ENCODE data around the gene TAF4B.
A peak's percentile ranks its signal among the peaks of the same experiment; 100 is the strongest.
"Not testable (repeated sequence)": the region's sequence is repeated elsewhere in the genome, so short reads cannot be mapped to it uniquely, and the experiment has no call there.

The TAF4B gene, protein sequence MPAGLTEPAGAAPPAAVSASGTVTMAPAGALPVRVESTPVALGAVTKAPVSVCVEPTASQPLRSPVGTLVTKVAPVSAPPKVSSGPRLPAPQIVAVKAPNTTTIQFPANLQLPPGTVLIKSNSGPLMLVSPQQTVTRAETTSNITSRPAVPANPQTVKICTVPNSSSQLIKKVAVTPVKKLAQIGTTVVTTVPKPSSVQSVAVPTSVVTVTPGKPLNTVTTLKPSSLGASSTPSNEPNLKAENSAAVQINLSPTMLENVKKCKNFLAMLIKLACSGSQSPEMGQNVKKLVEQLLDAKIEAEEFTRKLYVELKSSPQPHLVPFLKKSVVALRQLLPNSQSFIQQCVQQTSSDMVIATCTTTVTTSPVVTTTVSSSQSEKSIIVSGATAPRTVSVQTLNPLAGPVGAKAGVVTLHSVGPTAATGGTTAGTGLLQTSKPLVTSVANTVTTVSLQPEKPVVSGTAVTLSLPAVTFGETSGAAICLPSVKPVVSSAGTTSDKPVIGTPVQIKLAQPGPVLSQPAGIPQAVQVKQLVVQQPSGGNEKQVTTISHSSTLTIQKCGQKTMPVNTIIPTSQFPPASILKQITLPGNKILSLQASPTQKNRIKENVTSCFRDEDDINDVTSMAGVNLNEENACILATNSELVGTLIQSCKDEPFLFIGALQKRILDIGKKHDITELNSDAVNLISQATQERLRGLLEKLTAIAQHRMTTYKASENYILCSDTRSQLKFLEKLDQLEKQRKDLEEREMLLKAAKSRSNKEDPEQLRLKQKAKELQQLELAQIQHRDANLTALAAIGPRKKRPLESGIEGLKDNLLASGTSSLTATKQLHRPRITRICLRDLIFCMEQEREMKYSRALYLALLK

DNA sequence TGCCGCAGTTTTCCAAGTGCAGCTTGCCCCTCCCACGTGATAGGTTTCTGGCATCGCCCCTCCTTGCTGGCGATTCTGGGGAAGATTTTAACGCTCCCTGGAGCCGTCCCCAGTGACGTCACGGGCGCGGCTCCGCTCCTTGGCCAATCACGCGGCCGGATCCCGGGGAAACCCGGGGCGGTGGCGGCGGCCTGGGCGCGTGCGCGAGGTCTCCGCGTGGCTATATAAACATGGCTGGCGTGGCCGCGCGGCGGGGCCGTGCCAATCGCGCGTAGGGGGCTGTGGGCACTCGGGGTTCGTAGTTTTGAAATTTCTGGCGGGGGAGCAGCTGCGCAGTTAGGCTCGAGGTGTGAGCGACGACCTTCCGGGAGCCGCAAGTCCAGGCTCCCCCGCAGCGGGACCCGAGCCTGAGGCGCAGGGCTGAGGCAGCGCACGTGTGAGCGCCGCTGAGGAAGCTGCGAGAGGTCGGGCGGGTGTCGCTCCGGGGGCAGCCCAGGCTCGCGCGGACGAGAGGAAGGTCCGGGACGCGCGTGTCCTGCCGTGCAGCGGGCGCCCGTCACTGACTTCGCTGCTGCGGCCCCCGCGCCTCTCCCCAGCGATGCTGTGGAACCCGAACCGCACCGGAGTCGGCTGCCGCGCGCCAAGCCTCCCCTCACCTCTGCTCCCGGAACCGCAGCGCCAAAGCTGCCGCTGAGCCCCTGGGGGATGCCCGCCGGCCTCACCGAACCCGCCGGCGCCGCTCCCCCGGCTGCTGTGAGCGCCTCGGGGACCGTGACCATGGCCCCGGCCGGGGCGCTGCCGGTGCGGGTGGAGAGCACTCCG is at the start of gene TAF4B:
Gene TAF4B (plus strand): TSS at position 217 of the 822 bp plus-strand sequence. CDS start 489 bp downstream, at position 706.
- peak; percentile 85 to 92 (median 89) for DNase-seq

DNA sequence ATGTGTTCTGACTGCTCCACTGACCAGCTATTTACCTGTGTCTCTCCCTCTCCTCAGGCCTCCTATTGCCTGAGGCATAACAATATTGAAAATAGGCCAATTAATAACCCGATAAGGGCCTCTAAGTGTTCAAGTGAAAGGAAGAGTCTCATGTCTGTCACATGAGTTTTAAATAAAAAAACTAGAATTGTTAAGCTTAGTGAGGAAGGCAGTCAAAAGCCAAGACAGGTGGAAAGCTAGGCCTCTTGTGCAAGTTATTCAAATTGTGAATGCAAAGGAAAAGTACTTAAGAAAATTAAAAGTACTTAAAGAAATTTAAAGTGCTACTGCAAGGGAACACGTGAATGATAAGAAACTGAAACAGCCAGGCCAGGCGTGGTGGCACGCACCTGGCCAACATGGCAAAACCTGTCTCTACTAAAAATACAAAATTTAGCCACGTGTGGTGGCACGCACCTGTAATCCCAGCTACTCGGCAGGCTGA is 44.9 kb upstream of the TAF4B start:
- no peak for DNase-seq

DNA sequence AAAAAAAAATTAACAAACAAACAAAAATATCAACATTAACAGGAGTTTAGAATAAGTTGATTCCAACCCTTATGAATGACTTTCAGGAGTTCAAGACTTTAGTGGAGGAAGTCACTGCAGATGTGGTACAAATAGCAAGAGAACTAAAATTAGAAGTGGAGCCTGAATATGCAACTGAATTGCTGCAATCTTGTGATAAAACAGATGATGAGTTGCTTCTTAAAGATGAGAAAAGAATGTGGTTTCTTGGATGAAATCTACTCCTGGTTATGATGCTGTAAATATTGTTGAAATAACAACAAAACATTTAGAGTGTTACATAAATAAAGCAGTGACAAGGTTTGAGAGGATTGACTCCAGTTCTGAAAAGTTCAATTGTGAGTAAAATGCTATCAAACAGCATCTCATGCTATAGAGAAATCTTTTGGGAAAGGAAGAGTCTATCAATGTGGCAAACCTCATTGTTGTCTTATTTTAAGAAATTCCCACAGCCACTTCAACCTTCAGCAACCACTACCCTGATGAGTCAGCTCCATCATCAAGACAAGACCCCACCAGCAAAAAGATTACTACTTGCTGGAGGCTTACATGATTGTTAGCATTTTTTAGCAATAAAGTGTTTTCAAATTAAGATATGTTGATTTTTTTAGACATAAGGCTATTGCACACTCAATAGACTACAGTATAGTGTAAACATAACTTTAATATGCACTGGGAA is 42.7 kb upstream of the TAF4B start:
- DNase-seq: no peak

DNA sequence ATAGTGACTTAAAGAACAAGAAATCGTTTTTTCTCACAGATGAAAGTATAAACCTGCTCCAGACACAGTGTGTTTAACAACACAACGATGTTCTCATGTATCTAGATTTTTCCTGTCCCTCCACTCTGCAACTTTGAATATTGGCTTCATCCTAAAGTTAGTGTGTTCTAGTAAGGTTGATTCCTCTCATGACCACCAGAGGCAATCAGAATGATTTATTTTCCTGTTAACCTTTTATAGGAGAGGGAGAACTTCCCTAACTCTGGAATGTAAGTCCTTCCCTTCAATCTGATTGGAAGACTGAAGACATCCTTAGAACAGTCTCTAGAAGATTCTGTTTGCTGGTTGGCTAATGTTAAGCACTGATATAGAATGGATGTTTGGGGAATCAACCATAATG is 41.0 kb upstream of the TAF4B start:
- DNase-seq: no peak

DNA sequence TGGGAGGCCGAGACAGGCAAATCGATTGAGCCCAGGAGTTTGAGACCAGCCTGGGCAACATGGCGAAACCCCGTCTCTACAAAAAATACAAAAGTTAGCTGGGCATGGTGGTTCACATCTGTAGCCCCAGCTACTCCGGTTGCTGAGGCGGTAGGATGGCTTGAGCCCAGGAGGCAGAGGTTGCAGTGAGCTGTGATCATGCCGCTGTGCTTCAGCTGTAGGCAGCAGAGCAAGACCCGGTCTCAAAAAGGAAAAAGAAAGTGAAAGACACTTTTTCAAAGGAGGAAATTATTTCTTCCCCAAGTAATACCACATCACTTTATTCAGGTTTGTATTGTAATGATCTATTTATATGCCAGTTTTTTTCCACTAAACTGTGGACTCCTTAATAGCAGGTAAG is 35.7 kb upstream of the TAF4B start:
- DNase-seq: peak in 1 of 4 experiments; percentile 13

DNA sequence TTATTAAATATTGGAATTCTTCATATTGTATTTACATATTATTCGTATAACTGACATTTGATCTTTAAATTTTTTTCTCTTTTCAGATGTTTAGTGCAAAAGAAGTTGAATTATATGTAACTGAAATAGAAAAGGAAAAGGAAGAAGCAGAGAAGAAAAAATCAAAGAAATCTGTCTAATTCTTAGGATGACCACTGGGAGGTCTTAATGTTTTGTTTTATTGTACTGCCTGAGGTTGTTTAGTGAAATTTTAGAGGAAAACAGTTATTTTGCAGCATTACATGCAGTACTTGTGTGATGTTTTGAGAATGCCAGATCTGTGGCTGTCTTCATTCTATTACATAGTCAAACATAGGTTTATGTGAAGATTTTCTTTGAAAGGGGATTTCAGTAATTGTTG is 34.0 kb upstream of the TAF4B start:
- DNase-seq: no peak

DNA sequence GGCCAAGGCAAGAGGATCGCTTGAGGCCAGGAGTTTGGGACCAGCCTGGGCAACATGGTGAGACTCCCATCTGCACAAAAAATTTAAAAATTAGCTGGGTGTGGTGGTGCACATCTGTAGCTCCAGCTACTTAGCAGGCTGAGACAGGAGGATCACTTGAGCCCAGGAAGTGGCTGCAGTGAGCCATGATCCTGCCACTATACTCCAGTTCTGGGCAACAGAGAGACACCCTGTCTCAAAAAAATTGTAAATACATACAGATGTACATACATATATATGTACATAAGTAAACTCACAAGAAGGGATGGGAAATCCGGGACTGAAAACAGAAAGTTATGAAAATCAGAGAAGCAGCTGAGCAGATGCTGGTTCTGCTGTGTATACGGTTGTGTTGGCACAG is 29.6 kb upstream of the TAF4B start:
- no peak for DNase-seq

DNA sequence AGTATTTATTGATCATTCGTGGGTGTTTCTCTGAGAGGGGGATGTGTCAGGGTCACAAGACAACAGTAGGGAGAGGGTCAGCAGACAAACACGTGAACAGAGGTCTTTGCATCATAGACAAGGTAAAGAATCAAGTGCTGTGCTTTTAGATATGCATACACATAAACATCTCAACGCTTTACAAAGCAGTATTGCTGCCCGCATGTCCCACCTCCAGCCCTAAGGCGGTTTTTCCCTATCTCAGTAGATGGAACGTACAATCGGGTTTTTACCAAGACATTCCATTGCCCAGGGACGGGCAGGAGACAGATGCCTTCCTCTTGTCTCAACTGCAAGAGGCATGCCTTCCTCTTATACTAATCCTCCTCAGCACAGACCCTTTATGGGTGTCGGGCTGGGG is 24.2 kb upstream of the TAF4B start:
- DNase-seq: not testable (repeated sequence)

DNA sequence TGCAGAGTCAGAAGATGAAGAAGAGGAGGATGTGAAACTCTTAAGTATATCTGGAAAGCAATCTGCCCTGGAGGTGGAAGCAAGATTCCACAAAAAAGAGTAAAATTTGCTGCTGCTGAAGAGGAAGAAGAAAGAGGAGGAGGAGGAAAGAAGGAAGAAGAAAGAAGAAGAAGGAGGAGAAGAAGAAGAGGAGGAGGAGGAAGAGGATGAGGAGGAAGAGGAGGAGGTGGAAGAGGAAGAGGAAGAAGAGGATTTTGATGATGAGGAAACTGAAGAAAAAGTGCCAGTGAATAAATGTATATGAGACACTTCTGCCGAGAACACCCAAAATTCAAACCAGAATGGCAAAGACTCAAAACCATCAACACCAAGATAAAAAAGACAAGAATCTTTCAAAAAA is 20.9 kb upstream of the TAF4B start:
- no peak for DNase-seq

DNA sequence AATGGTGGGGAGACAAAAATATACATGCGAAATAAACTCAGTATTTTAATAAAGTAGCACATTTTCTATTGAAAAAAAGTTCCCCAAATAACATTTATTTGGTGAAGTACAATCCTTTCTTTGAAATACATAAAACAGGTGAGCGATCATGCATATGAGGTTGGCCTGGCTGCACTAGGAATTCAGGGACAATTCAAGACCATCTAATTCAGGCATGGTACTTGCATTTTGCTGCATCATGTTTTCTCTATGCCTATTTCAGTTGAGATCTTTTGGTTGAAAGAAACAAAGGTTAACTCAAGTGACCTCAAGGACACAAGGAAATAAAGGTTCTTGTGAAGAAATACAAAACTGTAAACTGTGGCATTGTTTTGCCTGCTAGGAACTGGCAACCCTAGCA is 19.8 kb upstream of the TAF4B start:
- DNase-seq: no peak

DNA sequence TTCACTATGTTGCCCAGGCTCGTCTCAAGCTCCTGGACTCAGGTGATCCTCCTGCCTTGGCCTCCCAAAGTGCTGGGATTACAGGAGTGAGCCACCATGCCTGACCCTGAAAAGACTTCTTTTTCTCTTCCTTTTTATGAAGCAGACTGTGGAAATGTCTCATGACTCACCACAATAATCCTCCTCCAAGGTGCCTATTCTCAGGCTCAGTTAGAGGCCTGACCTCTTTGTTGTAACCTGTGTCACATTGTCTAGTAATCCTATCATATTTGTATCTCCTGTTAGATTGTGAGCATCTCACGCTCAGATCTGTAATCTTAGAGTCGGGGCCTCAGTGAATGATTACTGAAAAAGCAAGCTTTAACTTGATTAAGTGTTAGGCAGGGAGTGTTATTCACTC is 18.3 kb upstream of the TAF4B start:
- no peak for DNase-seq

DNA sequence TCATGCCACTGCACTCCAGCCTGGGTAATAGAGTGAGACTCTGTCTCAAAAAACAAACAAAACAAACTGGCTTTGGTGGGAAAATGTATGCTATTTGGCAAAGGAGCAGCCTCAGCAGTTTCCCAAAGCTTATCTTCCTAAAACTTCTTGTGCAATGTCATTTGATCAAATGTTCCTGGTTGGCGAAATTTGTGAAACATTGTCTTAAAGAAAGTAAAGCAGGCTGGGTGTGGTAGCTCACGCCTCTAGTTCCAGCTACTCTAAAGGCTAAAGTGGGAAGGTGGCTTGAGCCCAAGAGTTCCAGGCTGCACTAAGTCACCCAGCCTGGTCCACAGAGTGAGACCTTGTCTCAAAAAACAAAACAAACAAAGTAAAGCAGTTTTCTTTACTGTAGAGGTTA is 17.3 kb upstream of the TAF4B start:
- DNase-seq: no peak

DNA sequence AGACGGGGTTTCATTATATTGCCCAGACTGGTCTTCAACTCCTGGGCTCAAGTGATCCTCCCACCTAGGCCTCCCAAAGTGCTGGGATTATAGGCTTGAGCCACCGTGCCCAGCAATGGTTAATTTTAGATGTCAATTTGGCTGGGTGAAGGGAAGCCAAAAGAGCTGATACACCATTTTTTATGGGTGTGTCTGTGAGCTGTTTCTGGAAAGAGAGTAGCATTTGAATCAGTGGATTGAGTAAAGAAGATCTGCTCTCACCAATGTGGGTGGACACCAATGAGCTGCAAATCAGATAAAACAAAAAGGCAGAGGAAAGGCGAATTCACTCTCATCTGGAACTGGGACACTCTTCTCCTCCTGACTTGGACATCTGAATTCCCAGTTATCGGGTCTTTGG is 16.1 kb upstream of the TAF4B start:
- DNase-seq: no peak

DNA sequence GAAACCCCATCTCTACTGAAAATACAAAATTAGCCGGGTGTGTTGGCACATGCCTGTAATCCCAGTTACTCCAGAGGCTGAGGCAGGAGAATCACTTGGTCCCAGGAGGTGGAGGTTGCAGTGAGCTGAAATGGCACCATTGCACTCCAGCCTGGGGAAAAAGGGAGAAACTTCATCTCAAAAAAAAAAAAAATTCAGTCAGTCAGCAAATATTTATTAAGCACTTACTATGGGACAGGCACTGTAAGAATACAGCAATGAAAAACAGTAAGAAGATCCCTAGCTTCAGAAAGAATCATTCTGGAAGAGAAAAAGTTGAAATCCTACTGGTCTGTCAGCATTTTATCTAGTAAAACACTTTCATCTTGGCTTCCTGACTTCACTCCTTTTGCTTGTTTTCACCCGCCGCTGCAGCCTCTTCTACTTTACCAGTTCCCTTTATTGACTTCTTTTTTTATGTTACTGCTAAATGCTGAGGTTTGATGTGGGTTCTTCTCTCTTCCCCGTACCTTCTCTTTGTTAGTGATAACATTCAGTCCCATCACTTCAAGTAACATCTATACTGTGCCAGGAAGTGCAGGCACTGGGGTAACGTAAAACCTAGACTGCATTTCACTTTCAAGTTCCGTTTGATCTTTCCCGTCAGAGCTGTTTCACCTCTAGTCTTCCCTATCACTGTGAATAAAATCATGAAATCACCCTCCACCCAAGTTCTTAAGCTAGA is 10.8 kb upstream of the TAF4B start:
- peak in 2 of 4 experiments; percentile 15 to 51 for DNase-seq

DNA sequence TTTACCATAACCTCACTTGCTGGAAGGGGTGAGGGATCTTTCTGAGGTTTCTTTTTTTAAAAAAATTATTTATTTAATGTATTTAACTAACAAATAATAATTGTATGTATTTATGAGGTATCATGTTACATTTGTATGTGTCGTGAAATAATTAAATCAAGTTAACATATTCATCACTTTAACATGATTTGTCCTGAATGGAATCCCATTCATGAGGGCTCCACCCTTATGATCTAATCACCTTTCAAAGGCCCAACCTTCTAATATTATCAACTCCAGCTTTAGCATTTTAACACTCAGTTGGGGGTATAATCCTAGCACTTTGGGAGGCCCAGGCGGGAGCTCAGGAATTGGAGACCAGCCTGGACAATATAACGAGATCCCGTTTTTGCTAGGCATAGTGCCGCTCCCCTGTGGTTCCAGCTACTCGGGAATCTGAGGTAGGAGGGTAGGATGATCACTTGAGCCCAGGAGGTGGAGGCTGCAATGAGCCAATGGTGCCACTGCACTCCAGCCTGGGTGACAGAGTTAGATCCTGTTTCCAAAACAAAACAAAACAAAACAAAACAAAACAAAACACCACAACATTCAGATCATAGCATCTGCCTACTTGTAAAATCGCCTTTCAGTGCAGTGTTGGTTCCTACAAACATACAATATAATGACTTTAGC is 1.1 kb upstream of the TAF4B start:
- DNase-seq: no peak

DNA sequence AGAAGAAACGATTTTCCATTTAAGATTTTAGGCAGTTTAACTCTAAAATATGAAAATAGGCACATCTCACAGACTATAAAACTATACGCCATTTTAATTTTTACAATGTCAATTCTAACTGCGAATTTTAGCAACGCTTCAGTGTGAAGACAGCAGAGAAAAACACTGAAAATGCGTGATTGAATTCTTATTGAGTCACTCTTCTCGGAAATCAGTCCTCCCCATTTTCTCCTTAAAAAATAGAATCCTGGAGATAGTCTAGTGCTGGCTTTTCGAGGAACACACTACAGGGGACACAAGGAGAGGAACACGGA is 373 bp upstream of the TAF4B start:
- no peak for DNase-seq

DNA sequence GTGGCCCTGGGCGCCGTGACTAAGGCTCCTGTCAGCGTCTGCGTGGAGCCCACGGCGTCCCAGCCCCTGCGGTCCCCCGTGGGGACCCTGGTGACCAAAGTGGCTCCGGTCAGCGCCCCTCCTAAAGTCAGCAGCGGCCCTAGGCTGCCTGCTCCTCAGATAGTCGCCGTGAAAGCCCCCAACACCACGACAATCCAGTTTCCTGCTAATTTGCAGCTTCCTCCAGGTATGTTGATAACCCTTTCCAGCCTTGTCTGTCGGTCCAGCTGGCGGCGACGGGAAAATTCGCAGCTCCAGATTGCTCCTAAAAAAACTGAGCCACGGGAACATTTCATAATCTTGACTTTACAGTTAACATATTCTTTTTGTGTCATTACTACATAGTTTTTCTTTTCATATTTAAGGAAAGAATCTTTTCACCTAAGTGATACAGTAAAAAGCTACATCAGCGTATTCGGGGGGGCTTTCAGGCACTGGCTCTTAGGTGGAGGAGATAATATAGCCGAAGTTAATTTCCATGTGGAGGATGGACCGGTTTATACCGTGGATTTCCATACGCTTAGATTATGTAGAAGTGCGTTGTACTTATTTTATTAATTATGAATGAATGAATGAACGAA is 916 bp downstream of the TAF4B start:
- DNase-seq: no peak

DNA sequence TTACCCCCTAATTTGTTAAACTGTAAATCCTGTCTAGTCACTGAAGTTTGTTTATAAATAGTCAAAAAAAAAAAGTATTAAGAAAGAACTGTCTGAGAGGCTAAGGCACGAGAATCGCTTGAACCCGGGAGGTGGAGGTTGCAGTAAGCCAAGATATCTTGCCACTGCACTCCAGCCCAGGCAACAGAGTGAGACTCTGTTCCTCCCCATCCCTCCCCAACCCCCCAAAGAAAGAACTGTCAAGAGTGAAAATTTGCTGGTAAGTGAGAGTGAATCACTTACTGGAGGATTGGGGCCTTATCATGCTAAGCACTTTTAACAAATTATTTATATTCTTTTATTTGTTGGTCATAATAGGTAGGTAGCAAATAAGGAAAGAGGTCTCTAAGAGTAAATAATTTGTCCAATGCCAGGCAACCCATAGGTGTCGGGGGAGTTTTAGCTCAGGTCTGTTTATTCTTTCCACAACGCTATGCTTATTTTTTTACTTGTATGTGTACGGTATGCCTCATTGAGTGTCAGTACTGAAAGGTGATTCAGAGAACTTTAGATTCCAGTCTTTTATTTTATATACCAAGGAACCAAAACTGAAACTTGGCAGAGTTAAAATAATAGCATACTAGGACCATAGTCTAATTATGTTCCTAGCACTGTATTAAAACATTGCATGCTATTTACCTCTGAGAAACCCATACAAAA is 2.5 kb downstream of the TAF4B start:
- no peak for DNase-seq

DNA sequence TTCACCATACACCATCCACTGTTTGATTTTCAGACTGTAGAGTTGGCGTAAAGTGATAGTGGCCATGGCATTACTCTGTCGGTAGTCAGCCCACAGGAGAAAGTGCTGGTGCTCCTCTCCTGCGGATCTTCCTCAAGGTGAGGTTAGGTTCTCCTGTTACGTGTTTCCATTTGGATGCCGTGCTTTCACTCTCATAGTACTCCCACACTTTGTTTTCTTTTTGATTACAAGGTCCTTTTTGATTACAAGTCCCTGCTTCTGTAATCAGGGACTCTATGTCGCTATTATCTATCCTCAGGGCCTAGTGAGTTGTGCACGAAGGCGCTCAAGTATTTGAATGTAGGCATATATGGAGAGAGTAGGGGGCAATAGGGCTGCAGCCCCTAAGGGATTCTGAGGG is 4.3 kb downstream of the TAF4B start:
- DNase-seq: no peak

DNA sequence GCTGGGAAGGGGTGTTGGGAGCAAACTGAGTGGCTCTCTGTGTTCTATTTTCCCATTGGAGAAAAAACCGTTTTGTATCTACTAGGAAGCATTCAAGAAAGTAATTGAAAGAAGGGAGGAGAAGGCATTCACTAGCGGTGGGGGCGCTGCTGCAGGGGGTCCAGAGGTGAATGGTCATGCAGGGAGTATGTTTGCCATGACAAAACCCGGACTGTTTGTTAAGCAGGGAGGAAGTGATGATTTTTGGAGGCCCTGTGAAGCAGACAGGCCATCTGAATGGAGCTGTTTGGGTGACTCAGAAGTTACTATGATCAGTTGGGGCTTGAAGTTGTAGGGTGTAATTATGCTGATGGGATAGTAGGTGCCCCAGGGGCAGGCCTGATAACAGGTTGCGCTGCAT is 7.0 kb downstream of the TAF4B start:
- no peak for DNase-seq
